Endometrial microvascular endothelial cells (primary cell): ENCODE measurements around the gene PSKH1. TPM values are rescaled to one million over a fixed set of nuclear protein-coding genes. Genes with fewer than 3 reads are reported as not detected.
"Not testable (repeated sequence)": the region's sequence is repeated elsewhere in the genome, so short reads cannot be mapped to it uniquely, and the experiment has no call there.

Experiments
- in situ Hi-C: cut with HindIII; loops from 2 replicates; pipeline ENCODE4 v1.10.0; 2017; ENCODE audit warnings: low sequenced_read_pairs, low pct_unique_long_range_greater_than_20kb; ENCODE audit errors: inconsistent ontology term
- total RNA-seq: library from RNA; depleted of rRNA; stranded (reverse); fragments of >200 nt; gene quantifications from one replicate; pipeline ENCODE4 v1.2.3, GENCODE V29; 2015; ENCODE audit errors: inconsistent ontology term

PSKH1 gene
- total RNA-seq, 1 donor from 2014 or later, result 6.9 TPM

DNA sequence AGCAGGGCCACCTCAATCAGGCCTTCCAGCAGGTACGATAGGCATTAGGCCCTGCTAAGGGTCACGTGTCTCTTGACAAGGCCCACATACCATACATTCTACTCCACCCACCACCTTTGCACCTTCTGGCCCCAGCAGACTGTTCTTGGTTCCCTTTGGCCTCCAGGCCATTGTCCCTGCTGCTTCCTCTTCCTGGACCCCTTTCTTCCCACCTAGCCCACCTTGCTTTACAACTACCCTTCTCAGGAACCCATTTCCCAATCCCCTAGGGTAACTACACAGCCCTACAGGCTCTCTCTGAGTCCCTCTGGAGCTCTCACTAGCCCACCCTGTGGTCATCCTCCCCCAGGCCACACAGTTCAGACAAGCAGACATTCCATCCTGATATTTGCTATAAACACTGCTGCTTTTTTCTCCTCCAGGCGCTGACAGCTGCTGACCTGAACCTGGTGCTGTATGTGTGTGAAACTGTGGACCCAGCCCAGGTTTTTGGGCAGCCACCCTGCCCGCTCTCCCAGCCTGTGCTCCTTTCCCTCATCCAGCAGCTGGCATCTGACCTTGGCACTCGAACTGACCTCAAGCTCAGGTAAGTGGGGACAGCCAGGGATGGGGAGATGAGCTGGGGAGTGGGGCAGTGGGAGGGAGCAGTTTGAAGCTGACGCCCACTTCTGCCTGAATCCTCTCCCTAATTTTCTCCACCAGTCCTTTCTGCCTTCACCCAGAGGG is 9.7 kb upstream of the PSKH1 start:
- in situ Hi-C loops, result loop anchor here (25.0 kb wide), 1 partner anchor 129 kb away; the partner anchor contains the start of genes DDX28, DPEP2NB and DUS2

DNA sequence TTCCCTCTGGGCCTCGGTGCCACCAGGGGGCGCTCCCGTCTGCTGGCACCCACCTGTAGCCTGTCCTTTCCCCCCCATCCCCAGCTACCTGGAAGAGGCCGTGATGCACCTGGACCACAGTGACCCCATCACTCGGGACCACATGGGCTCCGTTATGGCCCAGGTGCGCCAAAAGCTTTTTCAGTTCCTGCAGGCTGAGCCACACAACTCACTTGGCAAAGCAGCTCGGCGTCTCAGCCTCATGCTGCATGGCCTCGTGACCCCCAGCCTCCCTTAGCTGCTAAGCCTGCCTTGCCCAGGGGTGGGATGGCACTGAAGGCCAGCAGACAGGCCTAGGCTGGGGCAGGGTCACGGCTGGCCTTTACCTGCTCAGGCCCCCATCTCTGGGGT is 9.2 kb upstream of the PSKH1 start:
- in situ Hi-C loops, result loop anchor here (25.0 kb wide), 1 partner anchor 128 kb away; the partner anchor contains the start of genes DDX28, DPEP2NB and DUS2

DNA sequence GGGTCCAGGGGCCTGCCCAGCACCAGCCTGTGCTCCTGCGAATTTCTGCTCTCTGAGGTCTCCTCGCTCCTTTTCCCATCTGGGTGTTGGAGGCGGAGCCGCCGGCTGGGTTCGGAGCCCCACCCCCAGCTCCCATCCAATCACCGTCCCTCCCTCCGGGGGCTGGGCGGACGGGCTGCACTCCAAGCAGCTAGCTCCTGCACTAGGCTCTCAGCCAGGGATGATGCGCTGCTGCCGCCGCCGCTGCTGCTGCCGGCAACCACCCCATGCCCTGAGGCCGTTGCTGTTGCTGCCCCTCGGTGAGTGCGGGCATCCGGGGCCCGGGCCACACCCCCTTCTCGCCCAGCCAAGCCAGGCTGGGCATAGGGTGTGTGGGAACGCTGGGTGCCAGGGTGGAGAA is 8.4 kb upstream of the PSKH1 start, which contains the start of gene NRN1L:
Gene NRN1L (plus strand): TSS at position 202 of the 400 bp plus-strand sequence. CDS start 19 bp downstream, at position 221.
- in situ Hi-C loops, result loop anchor here (25.0 kb wide), 1 partner anchor 128 kb away; the partner anchor contains the start of genes DDX28, DPEP2NB and DUS2

DNA sequence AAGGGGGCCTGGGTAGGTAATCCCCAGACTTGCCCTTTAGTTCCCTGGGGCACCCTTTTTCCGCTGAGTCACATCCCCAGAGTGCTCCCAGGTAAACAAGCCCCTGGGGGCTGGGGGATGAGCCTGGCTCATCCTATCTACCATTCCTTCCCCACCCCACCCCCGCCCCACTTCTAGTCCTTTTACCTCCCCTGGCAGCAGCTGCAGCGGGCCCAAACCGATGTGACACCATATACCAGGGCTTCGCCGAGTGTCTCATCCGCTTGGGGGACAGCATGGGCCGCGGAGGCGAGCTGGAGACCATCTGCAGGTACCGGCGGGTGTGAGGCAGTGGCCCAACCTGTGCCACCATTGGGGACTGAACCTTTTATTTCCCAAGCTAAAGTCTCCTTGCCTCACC is 7.5 kb upstream of the PSKH1 start:
- in situ Hi-C loops, result loop anchor here (25.0 kb wide), 1 partner anchor 127 kb away; the partner anchor contains the start of genes DDX28, DPEP2NB and DUS2

DNA sequence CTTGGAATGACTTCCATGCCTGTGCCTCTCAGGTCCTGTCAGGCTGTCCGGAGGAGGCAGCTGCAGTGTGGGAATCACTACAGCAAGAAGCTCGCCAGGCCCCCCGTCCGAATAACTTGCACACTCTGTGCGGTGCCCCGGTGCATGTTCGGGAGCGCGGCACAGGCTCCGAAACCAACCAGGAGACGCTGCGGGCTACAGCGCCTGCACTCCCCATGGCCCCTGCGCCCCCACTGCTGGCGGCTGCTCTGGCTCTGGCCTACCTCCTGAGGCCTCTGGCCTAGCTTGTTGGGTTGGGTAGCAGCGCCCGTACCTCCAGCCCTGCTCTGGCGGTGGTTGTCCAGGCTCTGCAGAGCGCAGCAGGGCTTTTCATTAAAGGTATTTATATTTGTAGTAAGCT is 7.1 kb upstream of the PSKH1 start:
- in situ Hi-C loops, result loop anchor here (25.0 kb wide), 1 partner anchor 126 kb away; the partner anchor contains the start of genes DDX28, DPEP2NB and DUS2

DNA sequence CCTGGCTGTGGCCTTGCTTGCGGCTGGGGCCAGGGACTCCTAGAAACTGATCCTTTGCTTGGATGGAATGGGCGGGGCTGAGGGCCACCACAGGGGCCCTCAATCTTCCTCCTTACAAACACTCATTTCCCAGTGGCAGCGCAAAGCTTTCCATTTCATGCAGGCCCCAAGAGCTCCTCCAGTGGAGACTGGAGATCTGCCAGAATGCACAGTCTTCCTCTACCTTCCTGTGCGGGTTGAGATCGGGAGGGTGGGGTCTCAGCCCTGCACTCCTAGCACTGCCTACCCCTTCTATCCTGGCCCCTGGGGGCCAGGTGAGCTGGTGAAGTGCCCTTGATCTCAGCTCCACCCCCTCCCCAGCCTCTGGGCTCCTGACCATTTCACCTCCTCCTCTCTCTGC is 6.7 kb upstream of the PSKH1 start:
- in situ Hi-C loops, result loop anchor here (25.0 kb wide), 1 partner anchor 126 kb away; the partner anchor contains the start of genes DDX28, DPEP2NB and DUS2

DNA sequence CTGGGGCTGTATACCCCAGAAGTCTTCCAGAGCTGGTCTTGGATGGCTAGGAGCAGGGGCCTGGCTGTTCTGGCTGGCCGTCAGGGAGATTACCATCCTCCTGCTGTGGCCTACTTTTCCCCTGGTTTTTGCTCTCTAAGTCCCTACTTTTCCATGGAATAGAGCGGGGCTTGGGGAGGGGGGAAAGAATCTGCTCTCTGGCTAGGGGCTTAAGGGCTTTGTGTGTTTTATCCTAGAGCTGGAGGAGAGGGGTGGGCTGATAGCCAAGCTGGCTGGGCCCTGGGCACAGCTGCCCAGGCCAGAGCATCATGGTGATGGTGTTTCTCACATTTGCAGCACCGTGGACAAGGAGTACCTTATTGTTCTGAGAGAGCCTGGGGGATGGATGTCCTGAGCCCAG is 4.7 kb upstream of the PSKH1 start:
- in situ Hi-C loops, result loop anchor here (25.0 kb wide), 1 partner anchor 124 kb away; the partner anchor contains the start of genes DDX28, DPEP2NB and DUS2

DNA sequence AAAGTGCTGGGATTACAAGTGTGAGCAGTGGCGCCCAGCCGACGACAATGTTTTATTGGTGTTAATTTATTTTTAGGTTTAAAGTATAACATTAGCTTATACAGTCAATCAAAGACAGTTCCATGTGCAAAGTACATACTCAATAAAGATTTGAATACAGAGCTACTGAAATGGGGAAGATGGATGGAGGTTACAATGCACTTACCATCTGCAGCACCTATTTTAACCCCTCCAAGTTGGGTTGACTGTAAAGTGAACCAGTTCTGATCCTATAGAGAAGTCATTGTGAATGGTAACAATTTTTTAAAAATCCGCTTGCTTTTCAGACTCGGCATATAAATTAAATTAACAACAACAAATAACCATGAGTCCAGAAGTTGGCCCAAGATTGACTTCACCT is 679 bp upstream of the PSKH1 start:
- in situ Hi-C loops, result loop anchor here (25.0 kb wide), 1 partner anchor 120 kb away; the partner anchor contains the start of genes DDX28, DPEP2NB and DUS2

DNA sequence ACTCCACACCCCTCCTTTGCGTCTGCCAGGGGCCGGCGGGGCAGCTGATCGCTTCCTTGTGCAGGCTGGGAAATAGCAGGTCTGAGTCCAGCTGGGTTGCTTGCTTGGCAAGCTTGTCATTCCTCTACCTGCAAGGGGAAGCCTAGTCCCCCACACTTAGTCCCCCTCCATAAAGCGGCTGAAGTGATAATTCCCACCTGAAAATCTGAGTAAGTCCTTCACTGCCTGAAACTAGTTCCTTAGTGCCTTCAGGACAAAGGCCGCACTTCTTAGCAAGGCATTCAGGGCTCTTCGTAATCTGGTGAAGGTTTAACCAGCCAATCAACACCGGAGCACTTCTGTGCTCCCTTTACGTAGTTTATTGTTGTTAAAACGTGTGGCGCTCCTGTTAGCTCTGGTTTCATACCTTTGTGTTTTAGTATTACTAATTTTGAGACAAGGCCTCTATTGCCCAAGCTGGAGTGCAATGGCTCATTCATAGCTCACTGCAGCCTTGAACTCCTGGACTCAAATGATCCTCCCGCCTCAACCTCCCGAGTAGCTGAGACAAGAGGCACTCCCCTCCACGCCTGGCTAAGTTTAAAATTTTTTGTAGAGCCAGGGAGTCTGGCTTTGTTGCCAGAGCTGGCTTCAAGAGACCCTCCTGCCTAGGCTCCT is 817 bp downstream of the PSKH1 start:
- in situ Hi-C loops, result loop anchor here (25.0 kb wide), 1 partner anchor 118 kb away; the partner anchor contains the start of genes DDX28, DPEP2NB and DUS2

DNA sequence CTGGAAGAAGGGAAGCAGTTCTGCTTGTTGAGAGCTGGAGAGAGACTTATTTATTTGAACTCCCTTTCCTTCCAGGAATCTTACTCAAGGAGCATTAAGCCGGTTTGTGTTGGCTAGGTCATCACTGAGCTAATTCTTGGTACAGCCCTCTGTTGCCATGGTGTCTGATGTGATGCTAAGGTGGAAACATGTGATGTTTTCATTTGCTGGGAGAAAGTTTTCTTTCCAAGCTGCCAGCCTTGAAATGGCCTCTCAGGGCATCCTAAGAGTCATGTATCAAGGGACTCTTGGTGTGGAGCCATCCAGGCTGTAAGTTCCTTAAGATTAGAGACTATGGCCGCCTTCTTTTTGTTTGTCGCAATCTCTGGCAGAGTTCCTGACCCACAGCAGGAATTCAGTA is 4.2 kb downstream of the PSKH1 start:
- in situ Hi-C loops, result loop anchor here (25.0 kb wide), 1 partner anchor 115 kb away; the partner anchor contains the start of genes DDX28, DPEP2NB and DUS2

DNA sequence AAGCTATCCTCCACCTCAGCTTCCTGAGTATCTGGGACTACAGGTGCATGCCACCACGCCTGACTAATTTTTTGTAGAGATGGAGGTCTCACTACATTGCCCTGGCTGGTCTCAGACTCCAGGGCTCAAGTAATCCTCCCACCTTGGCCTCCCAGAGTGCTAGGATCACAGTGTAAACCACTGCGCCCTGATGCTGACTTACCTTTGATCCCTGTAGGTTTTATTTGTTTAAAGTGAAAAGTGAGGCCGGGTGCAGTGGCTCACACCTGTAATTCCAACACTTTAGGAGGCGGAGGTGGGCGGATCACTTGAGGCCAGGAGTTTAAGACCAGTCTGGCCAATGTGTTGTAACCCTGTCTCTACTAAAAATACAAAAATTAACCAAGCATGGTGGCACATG is 8.7 kb downstream of the PSKH1 start:
- in situ Hi-C loops, result no loop called here

DNA sequence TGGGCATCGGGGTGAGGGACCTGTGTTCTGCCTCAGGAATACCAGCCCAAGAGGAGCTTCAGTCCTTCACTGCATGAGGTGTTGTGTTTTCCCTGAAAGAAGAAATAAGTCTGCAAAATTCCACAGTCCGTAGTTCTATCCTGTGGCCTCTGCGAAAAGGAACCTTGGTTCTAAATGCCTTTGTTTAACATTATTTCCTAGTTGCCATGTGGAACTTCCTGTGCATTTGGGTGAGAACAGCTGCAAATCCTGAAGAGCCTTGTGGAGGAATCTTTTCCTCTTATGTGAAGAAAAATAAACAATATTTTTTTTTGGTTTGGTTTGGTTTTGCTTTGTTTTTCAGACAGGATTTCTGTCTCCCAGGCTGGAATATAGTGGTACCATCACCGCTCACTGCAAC is 9.8 kb downstream of the PSKH1 start:
- in situ Hi-C loops, result no loop called here

DNA sequence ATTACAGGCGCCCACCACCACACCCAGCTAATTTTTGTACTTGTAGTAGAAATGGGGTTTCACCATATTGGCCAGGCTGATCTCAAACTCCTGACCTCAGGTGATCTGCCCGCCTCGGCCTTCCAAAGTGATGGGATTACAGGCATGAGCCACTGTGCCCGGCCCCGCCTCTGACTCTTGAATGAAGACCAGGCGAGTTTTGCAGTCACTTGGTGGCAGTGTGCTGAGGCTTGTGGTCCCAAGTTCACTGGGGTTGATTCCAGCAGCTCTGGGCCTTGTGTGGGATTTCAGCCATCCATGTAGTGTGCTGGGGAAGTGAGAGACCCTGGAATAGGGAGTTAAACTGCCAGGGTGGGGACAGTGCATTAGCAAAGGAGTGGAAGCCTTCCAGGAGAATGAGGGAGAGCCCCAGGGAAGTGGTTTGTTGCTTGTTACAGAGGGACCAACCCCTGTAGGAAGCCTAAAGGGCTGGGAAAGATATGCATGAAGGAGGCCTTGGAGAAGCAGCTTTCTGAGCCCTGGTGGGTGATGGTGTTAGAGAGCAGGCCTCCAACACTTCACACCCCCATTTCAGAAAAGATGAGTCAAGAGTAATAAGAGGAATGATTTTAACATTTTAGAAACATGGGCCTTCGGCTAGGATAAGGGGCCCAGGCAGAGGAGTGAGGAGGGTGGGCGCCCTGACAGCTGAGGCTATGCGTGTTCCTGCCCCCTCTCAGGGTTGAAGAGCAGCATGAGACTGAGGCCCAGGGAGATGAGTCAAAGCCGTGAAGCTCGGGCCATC is 14.5 kb downstream of the PSKH1 start:
- in situ Hi-C loops, result no loop called here

DNA sequence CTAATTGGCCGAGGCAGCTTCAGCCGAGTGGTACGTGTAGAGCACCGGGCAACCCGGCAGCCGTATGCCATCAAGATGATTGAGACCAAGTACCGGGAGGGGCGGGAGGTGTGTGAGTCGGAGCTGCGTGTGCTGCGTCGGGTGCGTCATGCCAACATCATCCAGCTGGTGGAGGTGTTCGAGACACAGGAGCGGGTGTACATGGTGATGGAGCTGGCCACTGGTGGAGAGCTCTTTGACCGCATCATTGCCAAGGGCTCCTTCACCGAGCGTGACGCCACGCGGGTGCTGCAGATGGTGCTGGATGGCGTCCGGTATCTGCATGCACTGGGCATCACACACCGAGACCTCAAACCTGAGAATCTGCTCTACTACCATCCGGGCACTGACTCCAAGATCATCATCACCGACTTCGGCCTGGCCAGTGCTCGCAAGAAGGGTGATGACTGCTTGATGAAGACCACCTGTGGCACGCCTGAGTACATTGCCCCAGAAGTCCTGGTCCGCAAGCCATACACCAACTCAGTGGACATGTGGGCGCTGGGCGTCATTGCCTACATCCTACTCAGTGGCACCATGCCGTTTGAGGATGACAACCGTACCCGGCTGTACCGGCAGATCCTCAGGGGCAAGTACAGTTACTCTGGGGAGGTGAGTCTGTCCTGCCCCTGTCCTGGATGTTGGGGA is 16.1 kb downstream of the PSKH1 start:
- in situ Hi-C loops, result no loop called here

DNA sequence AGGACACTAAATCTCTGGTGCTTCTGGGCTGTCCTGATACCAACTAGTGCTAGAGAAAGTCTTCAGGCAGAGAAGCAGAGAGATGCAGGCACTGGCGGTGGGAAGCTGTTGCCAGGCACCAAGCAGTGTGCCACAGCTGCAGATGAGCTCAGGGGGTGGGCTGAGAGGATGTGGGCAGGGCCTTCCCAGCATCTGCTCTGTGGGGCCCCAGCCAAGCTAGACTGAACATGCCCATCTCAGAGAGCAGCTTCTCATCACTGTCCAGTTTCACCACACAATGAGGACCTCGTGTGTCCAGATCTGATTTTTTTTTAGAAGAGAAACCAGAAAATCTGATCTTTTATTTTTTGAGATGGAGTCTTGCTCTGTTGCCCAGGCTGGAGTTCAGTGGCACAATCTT is 17.1 kb downstream of the PSKH1 start:
- in situ Hi-C loops, result no loop called here

DNA sequence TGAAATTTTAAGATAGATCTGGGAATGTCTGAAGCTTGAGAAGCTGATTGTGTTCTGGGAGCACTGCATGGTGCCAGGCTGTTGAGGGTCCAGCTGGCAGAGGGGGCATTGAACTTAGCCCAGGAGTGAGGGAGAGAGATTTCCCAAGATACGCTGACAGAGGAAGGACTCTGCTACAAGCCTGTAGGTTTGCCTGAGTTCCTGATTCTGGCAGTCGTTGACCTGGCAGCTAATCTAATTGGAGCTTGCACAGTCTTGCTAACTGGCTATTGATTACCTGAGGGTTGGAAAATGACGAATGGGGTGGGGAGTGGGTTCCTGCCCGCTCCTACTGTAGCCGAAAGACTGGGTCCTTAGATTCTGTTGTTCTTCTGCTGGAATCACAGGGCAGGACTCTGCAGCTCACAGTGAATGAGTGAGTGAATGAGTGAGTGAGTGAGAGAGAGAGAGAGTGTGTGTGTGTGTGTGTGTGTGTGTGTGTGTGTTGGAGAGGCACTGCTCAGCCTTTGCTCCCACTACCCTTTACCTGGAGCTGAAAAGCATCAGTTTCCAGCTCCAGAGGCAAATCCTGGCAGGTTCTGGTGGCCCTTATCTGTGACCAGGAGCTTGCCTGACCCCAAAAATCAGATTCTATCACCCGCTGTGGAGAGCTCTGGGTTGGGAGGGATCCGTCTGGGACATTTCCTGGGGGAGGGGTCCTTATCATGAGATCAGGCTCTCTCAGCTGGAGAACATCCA is 21.9 kb downstream of the PSKH1 start:
- in situ Hi-C loops, result no loop called here

DNA sequence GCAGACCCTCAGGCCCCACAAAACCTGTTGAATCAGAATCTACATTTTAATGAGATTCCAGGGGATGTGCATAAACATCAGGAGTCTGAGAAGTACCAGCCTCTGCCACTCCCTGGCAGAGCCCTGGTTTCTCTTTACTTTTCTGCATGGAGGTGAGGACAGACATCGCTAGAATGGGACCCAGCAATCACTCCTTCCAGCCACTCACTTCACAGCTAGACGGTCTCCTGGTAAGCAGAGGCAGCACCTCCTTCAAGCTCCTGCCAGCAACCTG is 22.4 kb downstream of the PSKH1 start:
- in situ Hi-C loops, result not testable (repeated sequence)
